A549 (cell line): ENCODE measurements around the gene HINFP. TPM values are rescaled to one million over a fixed set of nuclear protein-coding genes. Genes with fewer than 3 reads are reported as not detected.

ENCODE experiments used
- ATAC-seq, 2 experiments: fragments of 200-7000 bp in 1 of 2; fragments of >200 bp in 1 of 2; cut with Nextera tagmentation in 1 of 2; cut with Tn5 transposase in 1 of 2; 3 replicates each; pipeline versions ENCODE4 v1.8.0 to v1.9.1; 2018 to 2020; ENCODE audit warnings: mild to moderate bottlenecking in 1 of 2, moderate library complexity in 1 of 2
- CTCF ChIA-PET: fragments of 300-600 bp; sonication (Branson Sonifier 250); formaldehyde crosslinking; extraction: SDS; loops from one replicate; lab custom pipeline; 2021; ENCODE audit warnings: antibody characterized with exemption, inconsistent platforms; lab: Yijun Ruan, JAX
- POLR2A ChIA-PET: fragments of 350-600 bp; formaldehyde crosslinking; extraction: SDS; loops from one replicate; lab custom pipeline; 2021; ENCODE audit warnings: antibody characterized with exemption, inconsistent platforms; lab: Yijun Ruan, JAX
- DNase-seq, 2 experiments: peaks; one replicate each; pipeline versions ENCODE4 v3.0.0 to v3.0.0-alpha.2; 2011 to 2016; ENCODE audit warnings: low read depth in 1 of 2, low spot score in 1 of 2
- FAIRE-seq: peaks from 2 replicates; lab custom pipeline; 2011; peaks lifted over from hg19 to GRCh38; lab: Jason Lieb, UNC
- H3K27ac ChIP-seq, 2 experiments: fragments of >200 bp; sonication (Bioruptor Twin); formaldehyde crosslinking; 3 replicates each; pipeline ENCODE4 v1.5.1; 2016 to 2017
- H3K4me1 ChIP-seq: fragments of >200 bp; sonication (Bioruptor Twin); formaldehyde crosslinking; 3 replicates; pipeline ENCODE4 v1.6.1; 2016
- H3K4me2 ChIP-seq: fragments of >200 bp; sonication (Bioruptor Twin); formaldehyde crosslinking; 3 replicates; pipeline ENCODE4 v1.6.1; 2016
- H3K4me3 ChIP-seq: fragments of >200 bp; sonication (Bioruptor Twin); formaldehyde crosslinking; 3 replicates; pipeline ENCODE4 v1.5.1; 2016
- H3K9me3 ChIP-seq: fragments of >200 bp; sonication (Bioruptor Twin); formaldehyde crosslinking; 3 replicates; pipeline ENCODE4 v1.6.1; 2016
- CBX8 ChIP-seq: fragments of 200-600 bp; sonication (generic); IDR thresholded peaks from 2 replicates; pipeline ENCODE4 v1.6.1; 2016
- CEBPB ChIP-seq, 2 experiments: fragments of >200 bp in 1 of 2; sonication (Bioruptor Twin) in 1 of 2; formaldehyde crosslinking in 1 of 2; IDR thresholded peaks; 2 replicates each; pipeline ENCODE4 v1.6.1; 2012 to 2016
- CTCF ChIP-seq: fragments of >200 bp; sonication (Bioruptor Twin); formaldehyde crosslinking; IDR thresholded peaks from 3 replicates; pipeline ENCODE4 v1.5.1; 2016
- EHF ChIP-seq: fragments of 250-450 bp; sonication (Bioruptor Pico); IDR thresholded peaks from 2 replicates; pipeline ENCODE4 v1.5.0; 2020; ENCODE audit warnings: mild to moderate bottlenecking
- EHMT2 ChIP-seq: fragments of 200-600 bp; sonication (generic); IDR thresholded peaks from 2 replicates; pipeline ENCODE4 v1.6.1; 2016; ENCODE audit warnings: antibody characterized with exemption, low read depth, mild to moderate bottlenecking, moderate library complexity
- ELK1 ChIP-seq: fragments of 150-350 bp; IDR thresholded peaks from 2 replicates; pipeline ENCODE4 v1.6.1; 2014; ENCODE audit warnings: low read depth, mild to moderate bottlenecking, low read length
- EP300 ChIP-seq, 2 experiments: fragments of >200 bp; sonication (Bioruptor Twin); formaldehyde crosslinking; IDR thresholded peaks; 2 replicates in 1 of 2; 3 replicates in 1 of 2; pipeline ENCODE4 v1.6.1; 2016 to 2017
- FOXS1 ChIP-seq: fragments of 250-450 bp; sonication (Bioruptor Pico); IDR thresholded peaks from 2 replicates; pipeline ENCODE4 v1.5.0; 2020; ENCODE audit warnings: mild to moderate bottlenecking, moderate library complexity
- HDAC2 ChIP-seq: fragments of 200-600 bp; sonication (generic); IDR thresholded peaks from 2 replicates; pipeline ENCODE4 v1.6.1; 2016
- HMGXB4 ChIP-seq: fragments of 250-450 bp; sonication (Bioruptor Pico); IDR thresholded peaks from 2 replicates; pipeline ENCODE4 v1.5.0; 2021; ENCODE audit warnings: mild to moderate bottlenecking, moderate library complexity, borderline replicate concordance
- KDM1A ChIP-seq: fragments of 200-600 bp; sonication (generic); IDR thresholded peaks from 2 replicates; pipeline ENCODE4 v1.6.1; 2016; ENCODE audit warnings: low read depth, mild to moderate bottlenecking
- KDM5A ChIP-seq: fragments of 200-600 bp; sonication (generic); IDR thresholded peaks from 2 replicates; pipeline ENCODE4 v1.6.1; 2016; ENCODE audit warnings: antibody characterized with exemption, mild to moderate bottlenecking
- MAX ChIP-seq: IDR thresholded peaks from 2 replicates; pipeline ENCODE4 v1.6.1; 2012
- MAZ ChIP-seq: fragments of 150-350 bp; IDR thresholded peaks from 2 replicates; pipeline ENCODE4 v1.6.1; 2014; ENCODE audit warnings: antibody characterized with exemption, low read depth, low read length, borderline replicate concordance
- NFE2L2 ChIP-seq: fragments of 150-350 bp; conservative IDR thresholded peaks from 2 replicates; pipeline ENCODE4 v1.6.1; 2014; ENCODE audit warnings: low read length
- PBX3 ChIP-seq: IDR thresholded peaks from 2 replicates; pipeline ENCODE4 v1.6.1; 2012
- REST ChIP-seq: fragments of 200-600 bp; sonication (generic); IDR thresholded peaks from 2 replicates; pipeline ENCODE4 v1.6.1; 2016; ENCODE audit warnings: antibody characterized with exemption, mild to moderate bottlenecking, moderate library complexity
- RFX5 ChIP-seq: fragments of 450-650 bp; IDR thresholded peaks from 2 replicates; pipeline ENCODE4 v1.7.1; 2014; ENCODE audit warnings: antibody characterized with exemption, mild to moderate bottlenecking, moderate library complexity
- SMC3 ChIP-seq: fragments of >200 bp; sonication (Bioruptor Twin); formaldehyde crosslinking; IDR thresholded peaks from 3 replicates; pipeline ENCODE4 v1.6.1; 2018; ENCODE audit warnings: inconsistent platforms
- SREBF2 ChIP-seq: fragments of 450-650 bp; IDR thresholded peaks from 2 replicates; pipeline ENCODE4 v1.6.1; 2014; ENCODE audit warnings: mild to moderate bottlenecking, moderate library complexity
- TFCP2L1 ChIP-seq: fragments of 250-450 bp; sonication (Bioruptor Pico); IDR thresholded peaks from 2 replicates; pipeline ENCODE4 v1.5.0; 2021; ENCODE audit warnings: mild to moderate bottlenecking
- TP53 ChIP-seq: fragments of 250-450 bp; sonication (Bioruptor Pico); IDR thresholded peaks from 2 replicates; pipeline ENCODE4 v1.5.0; 2021; ENCODE audit warnings: mild to moderate bottlenecking, moderate library complexity
- USF2 ChIP-seq: fragments of 450-650 bp; IDR thresholded peaks from 2 replicates; pipeline ENCODE4 v1.6.1; 2014; ENCODE audit warnings: antibody characterized with exemption
- ZC3H11A ChIP-seq: fragments of 450-650 bp; IDR thresholded peaks from 2 replicates; pipeline ENCODE4 v1.6.1; 2014; ENCODE audit warnings: antibody characterized with exemption, mild to moderate bottlenecking
- WGBS: methylation state at CpG from one replicate; pipeline ENCODE4 v1.1.6; 2017; ENCODE audit errors: missing lambda C conversion rate; 5-methylcytosine and 5-hydroxymethylcytosine counted together
- polyA plus RNA-seq, 4 experiments: library from polyadenylated mRNA; depleted of rRNA in 3 of 4; stranded (reverse); fragments of >200 nt; fragmentation: RNase III in 1 of 4; extraction: RNeasy Plus Mini Kit Qiagen cat#74134 plus additional on column Dnase treatment in 1 of 4; gene quantifications; 2 replicates in 3 of 4; 3 replicates in 1 of 4; pipeline ENCODE4 v1.2.3, GENCODE V29; 2011 to 2017

The HINFP gene
- polyA plus RNA-seq, 2 of the 4 experiments (the other 2 are of a cell fraction): 10.0 to 13.0 TPM

GRCh38 chr11:119167933-119168332, 46.6 kb downstream of the HINFP start:
- peak overlapping the region; percentile 34; the same call in 1 of the 3 replicates for H3K4me2 ChIP-seq
- no peak overlapping the region for H3K4me3 ChIP-seq
- CTCF ChIA-PET: interaction anchor here (1.0 to 1.8 kb wide), 4 partner anchors 12 to 33 kb away, joined by 4 to 6 read pairs (median 4); no protein-coding TSS in a partner anchor
- peak; percentile 41 to 47; a peak in 4 of 6 replicates for ATAC-seq
- H3K4me1 ChIP-seq: peaks cover 16% of the 10 kb centered on the region
- no peak for TF ChIP-seq RFX5
- TF ChIP-seq SMC3: no peak
- TF ChIP-seq NFE2L2: no peak
- TF ChIP-seq ELK1: no peak
- TF ChIP-seq TP53 (CRISPR knock-in tag): no peak
- no peak for TF ChIP-seq KDM5A
- no peak for TF ChIP-seq REST
- TF ChIP-seq EHF (CRISPR knock-in tag): no peak
- TF ChIP-seq, all 56 proteins: peak for 0
- Histone ChIP-seq H3K9me3 (no peaks in the 10 kb centered on the region), H3K27ac (peak overlapping the region in 1 of 2 experiments; percentile 95; a peak in 2 of 6 replicates)
- DNase-seq (peak in 1 of 2 experiments; percentile 42), FAIRE-seq (no peak)
- WGBS: 65% methylated on average over 5 of the region's 6 CpGs
- POLR2A ChIA-PET: no interaction called here

- ChIA-PET POLR2A (interaction anchor here (0.7 to 1.5 kb wide), 12 partner anchors 9 to 154 kb away, joined by 3 to 10 read pairs (median 3); partner anchors contain the start of genes C2CD2L, CBL, DPAGT1 and HINFP), CTCF (interaction anchor here (0.5 to 3.2 kb wide), 26 partner anchors 8 to 211 kb away, joined by 3 to 25 read pairs (median 4); partner anchors contain the start of genes C2CD2L, CBL and NHERF4)
- no peak for FAIRE-seq
- peak; percentile 86 to 87 for DNase-seq
- H3K4me3 ChIP-seq: peak within 1 kb of the TSS; percentile 75
- peak within 1 kb of the TSS; percentile 95 to 99 for H3K27ac ChIP-seq
- 33% methylated on average over 6 of the region's 63 CpGs for WGBS
- H3K4me1 ChIP-seq: peaks cover 16% of the 10 kb centered on the region
- peak; percentile 92 for ATAC-seq
- H3K9me3 ChIP-seq: no peaks in the 10 kb centered on the region
- peak within 1 kb of the TSS; percentile 63 for H3K4me2 ChIP-seq
- TF ChIP-seq KDM5A (no peak), KDM1A (peak; percentile 98), MAZ (no peak), EHF (CRISPR knock-in tag) (no peak), HMGXB4 (no peak), TP53 (CRISPR knock-in tag) (no peak), HDAC2 (peak; percentile 89), TFCP2L1 (CRISPR knock-in tag) (0 out of 2 replicates have a peak, but pooled peaks have one; percentile 60), NFE2L2 (no peak), SMC3 (peak; percentile 39), SREBF2 (no peak), CEBPB (IDR thresholded peaks at IDR 0.05) (no peak), CTCF (peak; percentile 73), RFX5 (no peak), FOXS1 (CRISPR knock-in tag) (no peak), MAX (peak; percentile 54), EP300 (IDR thresholded peaks at IDR 0.05) (no peak), ZC3H11A (no peak), CBX8 (no peak), PBX3 (no peak), EHMT2 (no peak), USF2 (no peak)
These were observed 47.3 kb downstream of the HINFP start, which contains the start of gene NLRX1 for GRCh38 chr11:119168471-119169281. Gene NLRX1, plus strand, starts transcription at chr11:119168725. Its CDS starts 2,679 bp downstream, at chr11:119171404.
